ENCODE data around the gene ITK.

Gene ITK

GRCh38 chr5:157197086-157197485 is 16.4 kb downstream of the ITK start:
- H3K4me1 ChIP-seq (ENCODE audit: insufficient read depth, low read length, poor library complexity, severe bottlenecking) = peaks cover 25% of the 10 kb centered on the region
- no peak overlapping the region for H3K9ac ChIP-seq (ENCODE audit: low read depth, low read length, poor library complexity, severe bottlenecking)
- no peak overlapping the region for H3K4me2 ChIP-seq (ENCODE audit: low read depth, low read length, poor library complexity, severe bottlenecking)
- peaks cover 20% of the 10 kb centered on the region; the same call in 1 of the 2 replicates for H3K36me3 ChIP-seq (ENCODE audit: insufficient read depth, low read length)
- peaks cover 54% of the 10 kb centered on the region for H4K20me1 ChIP-seq (ENCODE audit: insufficient read depth, low read length, poor library complexity, severe bottlenecking)
- H2AFZ ChIP-seq (ENCODE audit: low read length) = no peak overlapping the region
- peaks cover 98% of the 10 kb centered on the region for H3K79me2 ChIP-seq (ENCODE audit: insufficient read depth, low read length)
- no peaks in the 10 kb centered on the region for H3F3A ChIP-seq (ENCODE audit: low read depth)
- no peak overlapping the region for H3K4me3 ChIP-seq (ENCODE audit: low read length, poor library complexity, severe bottlenecking)
- no peaks in the 10 kb centered on the region for H3K9me3 ChIP-seq (ENCODE audit: insufficient read depth, low read depth, low read length)
- no peaks in the 10 kb centered on the region for H3K9me2 ChIP-seq (replicated peaks; ENCODE audit: low read depth, low read length)
- no peak for TF ChIP-seq CTCF (conservative IDR thresholded peaks at IDR 0.05; ENCODE audit: low read length)
- TF ChIP-seq EZH2phosphoT487 (IDR thresholded peaks at IDR 0.05; ENCODE audit: borderline replicate concordance) = no peak
- no peaks in the 10 kb centered on the region for H3K27me3 ChIP-seq (ENCODE audit: insufficient read depth, low read length, poor library complexity, severe bottlenecking)

- Histone ChIP-seq H3K36me3 (ENCODE audit: insufficient read depth, low read length) (peaks cover 20% of the 10 kb centered on the region; the same call in 1 of the 2 replicates), H3K9ac (ENCODE audit: low read depth, low read length, poor library complexity, severe bottlenecking) (no peak overlapping the region), H3K27me3 (ENCODE audit: insufficient read depth, low read length, poor library complexity, severe bottlenecking) (no peaks in the 10 kb centered on the region), H3F3A (ENCODE audit: low read depth) (no peaks in the 10 kb centered on the region), H2AFZ (ENCODE audit: low read length) (no peak overlapping the region), H3K9me2 (replicated peaks; ENCODE audit: low read depth, low read length) (no peaks in the 10 kb centered on the region), H3K4me2 (ENCODE audit: low read depth, low read length, poor library complexity, severe bottlenecking) (no peak overlapping the region), H3K9me3 (ENCODE audit: insufficient read depth, low read depth, low read length) (no peaks in the 10 kb centered on the region), H3K4me3 (ENCODE audit: low read length, poor library complexity, severe bottlenecking) (no peak overlapping the region), H3K79me2 (ENCODE audit: insufficient read depth, low read length) (peaks cover 97% of the 10 kb centered on the region), H3K4me1 (ENCODE audit: insufficient read depth, low read length, poor library complexity, severe bottlenecking) (peaks cover 16% of the 10 kb centered on the region), H4K20me1 (ENCODE audit: insufficient read depth, low read length, poor library complexity, severe bottlenecking) (peaks cover 54% of the 10 kb centered on the region)
- TF ChIP-seq EZH2phosphoT487 (IDR thresholded peaks at IDR 0.05; ENCODE audit: borderline replicate concordance) (no peak), CTCF (conservative IDR thresholded peaks at IDR 0.05; ENCODE audit: low read length) (no peak)
These were observed 17.8 kb downstream of the ITK start for GRCh38 chr5:157198277-157198986.

- Histone ChIP-seq H3K4me3 (ENCODE audit: low read length, poor library complexity, severe bottlenecking) (no peak overlapping the region), H3K79me2 (ENCODE audit: insufficient read depth, low read length) (peaks cover 90% of the 10 kb centered on the region), H4K20me1 (ENCODE audit: insufficient read depth, low read length, poor library complexity, severe bottlenecking) (peaks cover 32% of the 10 kb centered on the region), H3K4me1 (ENCODE audit: insufficient read depth, low read length, poor library complexity, severe bottlenecking) (peaks cover 7% of the 10 kb centered on the region), H3K27me3 (ENCODE audit: insufficient read depth, low read length, poor library complexity, severe bottlenecking) (no peaks in the 10 kb centered on the region), H3K9ac (ENCODE audit: low read depth, low read length, poor library complexity, severe bottlenecking) (no peak overlapping the region), H3K36me3 (ENCODE audit: insufficient read depth, low read length) (peaks cover 15% of the 10 kb centered on the region; the same call in 1 of the 2 replicates), H3K9me3 (ENCODE audit: insufficient read depth, low read depth, low read length) (no peaks in the 10 kb centered on the region), H3K9me2 (replicated peaks; ENCODE audit: low read depth, low read length) (no peaks in the 10 kb centered on the region), H3K4me2 (ENCODE audit: low read depth, low read length, poor library complexity, severe bottlenecking) (no peak overlapping the region), H3F3A (ENCODE audit: low read depth) (no peaks in the 10 kb centered on the region), H2AFZ (ENCODE audit: low read length) (no peak overlapping the region)
- TF ChIP-seq EZH2phosphoT487 (IDR thresholded peaks at IDR 0.05; ENCODE audit: borderline replicate concordance) (no peak), CTCF (conservative IDR thresholded peaks at IDR 0.05; ENCODE audit: low read length) (no peak)
These were observed 21.2 kb downstream of the ITK start for GRCh38 chr5:157201857-157202256.

All from Loucy (cell line).